Measurements from ENCODE around the gene LDLR.
A peak's percentile ranks its signal among the peaks of the same experiment; 100 is the strongest.

The LDLR gene

DNA sequence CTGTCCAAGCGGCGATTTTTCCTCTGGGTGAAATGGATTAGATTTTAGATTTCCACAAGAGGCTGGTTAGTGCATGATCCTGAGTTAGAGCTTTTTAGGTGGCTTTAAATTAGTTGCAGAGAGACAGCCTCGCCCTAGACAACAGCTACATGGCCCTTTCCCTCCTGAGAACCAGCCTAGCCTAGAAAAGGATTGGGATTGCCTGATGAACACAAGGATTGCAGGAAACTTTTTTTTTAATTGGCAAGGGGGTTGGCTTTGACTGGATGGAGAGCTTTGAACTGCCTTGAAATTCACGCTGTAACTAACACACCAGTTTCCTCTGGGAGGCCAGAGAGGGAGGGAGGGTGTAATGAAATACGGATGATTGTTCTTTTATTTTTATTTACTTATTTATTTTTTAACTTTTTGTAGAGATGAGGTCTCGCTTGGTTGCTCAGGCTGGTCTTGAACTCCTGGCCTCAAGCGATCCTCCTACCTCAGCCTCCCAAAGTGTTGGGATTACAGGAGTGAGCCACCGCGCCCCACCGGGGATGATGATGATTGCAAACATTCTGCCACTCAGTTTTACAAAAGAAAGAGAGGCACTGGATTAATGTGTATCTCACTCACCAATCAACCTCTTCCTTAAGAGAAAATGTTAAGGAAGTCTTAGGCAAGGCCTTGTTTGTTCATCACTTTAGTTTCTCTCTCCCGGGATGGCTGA, 1.9 kb downstream of the LDLR start:
- Histone ChIP-seq H2AK5ac (ENCODE audit: low read length) (peak overlapping the region; percentile 89), H3K18ac (ENCODE audit: low read length) (peak overlapping the region; percentile 96), H3K4me3 (ENCODE audit: low read depth, low read length) (peak overlapping the region; percentile 78), H3K79me1 (ENCODE audit: low read length) (peaks cover 27% of the 10 kb centered on the region), H3K14ac (ENCODE audit: low read length) (peak overlapping the region; percentile 90), H3K79me2 (ENCODE audit: control insufficient read depth, insufficient read depth, low read length, poor library complexity) (peaks cover 43% of the 10 kb centered on the region), H3K36me3 (ENCODE audit: control insufficient read depth in 1 of 2, insufficient read depth in 2 of 2, low read length in 2 of 2) (peaks cover 22 to 31% of the 10 kb centered on the region in 2 experiments), H4K8ac (ENCODE audit: low read depth, low read length) (no peak overlapping the region), H2BK120ac (ENCODE audit: insufficient read depth, low read length, poor library complexity) (peak overlapping the region; percentile 92), H3K4me1 (ENCODE audit: control insufficient read depth in 1 of 2, insufficient read depth in 2 of 2, low read length in 2 of 2) (peaks cover 9 to 20% of the 10 kb centered on the region in 2 experiments), H3K4ac (ENCODE audit: low read depth, low read length) (peak overlapping the region; percentile 96), H2BK5ac (ENCODE audit: low read depth, low read length, poor library complexity) (peak overlapping the region; percentile 97), H3K9me3 (ENCODE audit: insufficient read depth, low read depth, low read length) (no peaks in the 10 kb centered on the region), H3K9ac (ENCODE audit: low read length) (peak overlapping the region; percentile 83), H3K27me3 (ENCODE audit: insufficient read depth, low read length) (no peaks in the 10 kb centered on the region), H3K4me2 (ENCODE audit: low read length) (peak overlapping the region; percentile 93), H4K91ac (ENCODE audit: low read depth, low read length) (peak overlapping the region; percentile 97), H2AFZ (ENCODE audit: insufficient read depth, low read length, poor library complexity) (no peak overlapping the region), H2BK12ac (ENCODE audit: low read length) (peak overlapping the region; percentile 41), H4K12ac (ENCODE audit: low read depth, low read length) (peak overlapping the region; percentile 21), H3K23ac (ENCODE audit: low read length) (no peak overlapping the region), H3K27ac (ENCODE audit: low read depth, low read length) (peak overlapping the region; percentile 83)
- WGBS (ENCODE audit: extremely low coverage, insufficient coverage, insufficient read length), result no CpG with 5 or more reads among the region's 11 CpGs
- no peak for DNase-seq

DNA sequence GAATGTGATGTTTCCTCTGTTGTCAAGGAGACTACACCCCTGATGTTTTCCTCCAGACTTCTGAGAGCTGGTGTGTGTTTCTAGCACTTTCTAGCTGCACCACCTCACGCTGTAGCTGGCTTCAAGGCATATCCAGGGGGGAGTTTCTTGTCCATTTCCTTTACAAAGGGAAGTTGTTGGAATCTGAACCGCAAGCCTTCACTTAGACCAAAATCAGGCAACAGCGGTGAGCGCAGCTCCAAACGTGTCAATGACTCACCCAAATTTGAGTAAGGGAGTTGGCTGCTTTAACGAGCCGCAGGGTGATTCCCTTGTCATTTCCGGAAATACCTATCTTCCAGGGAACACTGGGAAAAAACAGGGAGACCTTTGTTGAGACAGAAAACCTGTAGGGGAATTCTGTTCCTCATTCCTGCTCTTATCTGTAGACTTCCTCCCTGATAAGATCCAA, 2.5 kb downstream of the LDLR start:
- Histone ChIP-seq H2AFZ (ENCODE audit: insufficient read depth, low read length, poor library complexity) (no peak overlapping the region), H2BK12ac (ENCODE audit: low read length) (no peak overlapping the region), H4K12ac (ENCODE audit: low read depth, low read length) (no peak overlapping the region), H3K27me3 (ENCODE audit: insufficient read depth, low read length) (no peaks in the 10 kb centered on the region), H2AK5ac (ENCODE audit: low read length) (no peak overlapping the region), H3K14ac (ENCODE audit: low read length) (no peak overlapping the region), H3K4me3 (ENCODE audit: low read depth, low read length) (no peak overlapping the region), H4K91ac (ENCODE audit: low read depth, low read length) (no peak overlapping the region), H3K18ac (ENCODE audit: low read length) (no peak overlapping the region), H3K4ac (ENCODE audit: low read depth, low read length) (peak overlapping the region; percentile 22), H2BK120ac (ENCODE audit: insufficient read depth, low read length, poor library complexity) (no peak overlapping the region), H3K9ac (ENCODE audit: low read length) (no peak overlapping the region), H3K9me3 (ENCODE audit: insufficient read depth, low read depth, low read length) (no peaks in the 10 kb centered on the region), H4K8ac (ENCODE audit: low read depth, low read length) (no peak overlapping the region), H3K4me2 (ENCODE audit: low read length) (peak overlapping the region; percentile 93), H3K36me3 (ENCODE audit: control insufficient read depth in 1 of 2, insufficient read depth in 2 of 2, low read length in 2 of 2) (peaks cover 25 to 36% of the 10 kb centered on the region in 2 experiments), H2BK5ac (ENCODE audit: low read depth, low read length, poor library complexity) (no peak overlapping the region), H3K27ac (ENCODE audit: low read depth, low read length) (peak overlapping the region; percentile 83), H3K4me1 (ENCODE audit: control insufficient read depth in 1 of 2, insufficient read depth in 2 of 2, low read length in 2 of 2) (peaks cover 9 to 19% of the 10 kb centered on the region in 2 experiments), H3K23ac (ENCODE audit: low read length) (no peak overlapping the region), H3K79me2 (ENCODE audit: control insufficient read depth, insufficient read depth, low read length, poor library complexity) (peaks cover 46% of the 10 kb centered on the region), H3K79me1 (ENCODE audit: low read length) (peaks cover 27% of the 10 kb centered on the region)
- WGBS (ENCODE audit: extremely low coverage, insufficient coverage, insufficient read length), result no CpG with 5 or more reads among the region's 8 CpGs
- DNase-seq, result peak; percentile 96 to 99

DNA sequence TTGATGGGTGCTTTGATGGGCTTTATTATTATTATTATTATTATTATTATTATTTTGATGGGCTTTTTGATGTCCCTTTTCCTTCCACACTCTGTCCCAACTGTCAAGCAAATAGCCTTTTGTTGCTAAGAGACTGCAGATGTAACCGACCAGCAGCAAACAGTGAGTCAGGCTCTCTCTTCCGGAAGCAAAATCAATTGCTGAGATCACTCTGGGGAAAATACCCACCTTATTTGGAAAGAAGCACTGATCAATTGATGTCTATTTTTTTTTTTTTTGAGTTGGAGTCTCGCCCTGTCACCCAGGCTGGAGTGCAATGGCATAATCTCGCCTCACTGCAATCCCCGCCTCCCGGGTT, 2.9 kb downstream of the LDLR start:
- Histone ChIP-seq H3K14ac (ENCODE audit: low read length) (no peak overlapping the region), H3K79me2 (ENCODE audit: control insufficient read depth, insufficient read depth, low read length, poor library complexity) (peaks cover 46% of the 10 kb centered on the region), H4K8ac (ENCODE audit: low read depth, low read length) (no peak overlapping the region), H2BK120ac (ENCODE audit: insufficient read depth, low read length, poor library complexity) (no peak overlapping the region), H2BK5ac (ENCODE audit: low read depth, low read length, poor library complexity) (no peak overlapping the region), H2AFZ (ENCODE audit: insufficient read depth, low read length, poor library complexity) (no peak overlapping the region), H3K23ac (ENCODE audit: low read length) (no peak overlapping the region), H3K4ac (ENCODE audit: low read depth, low read length) (no peak overlapping the region), H3K18ac (ENCODE audit: low read length) (no peak overlapping the region), H3K27me3 (ENCODE audit: insufficient read depth, low read length) (no peaks in the 10 kb centered on the region), H3K27ac (ENCODE audit: low read depth, low read length) (no peak overlapping the region), H3K9me3 (ENCODE audit: insufficient read depth, low read depth, low read length) (no peaks in the 10 kb centered on the region), H2BK12ac (ENCODE audit: low read length) (no peak overlapping the region), H2AK5ac (ENCODE audit: low read length) (no peak overlapping the region), H4K91ac (ENCODE audit: low read depth, low read length) (no peak overlapping the region), H3K36me3 (ENCODE audit: control insufficient read depth in 1 of 2, insufficient read depth in 2 of 2, low read length in 2 of 2) (peaks cover 27 to 37% of the 10 kb centered on the region in 2 experiments), H3K4me1 (ENCODE audit: control insufficient read depth in 1 of 2, insufficient read depth in 2 of 2, low read length in 2 of 2) (peaks cover 9 to 19% of the 10 kb centered on the region in 2 experiments), H3K9ac (ENCODE audit: low read length) (no peak overlapping the region), H3K4me2 (ENCODE audit: low read length) (peak overlapping the region; percentile 93), H3K79me1 (ENCODE audit: low read length) (peaks cover 26% of the 10 kb centered on the region), H4K12ac (ENCODE audit: low read depth, low read length) (no peak overlapping the region), H3K4me3 (ENCODE audit: low read depth, low read length) (no peak overlapping the region)
- no CpG with 5 or more reads among the region's 6 CpGs for WGBS (ENCODE audit: extremely low coverage, insufficient coverage, insufficient read length)
- peak; percentile 73 to 88 for DNase-seq

DNA sequence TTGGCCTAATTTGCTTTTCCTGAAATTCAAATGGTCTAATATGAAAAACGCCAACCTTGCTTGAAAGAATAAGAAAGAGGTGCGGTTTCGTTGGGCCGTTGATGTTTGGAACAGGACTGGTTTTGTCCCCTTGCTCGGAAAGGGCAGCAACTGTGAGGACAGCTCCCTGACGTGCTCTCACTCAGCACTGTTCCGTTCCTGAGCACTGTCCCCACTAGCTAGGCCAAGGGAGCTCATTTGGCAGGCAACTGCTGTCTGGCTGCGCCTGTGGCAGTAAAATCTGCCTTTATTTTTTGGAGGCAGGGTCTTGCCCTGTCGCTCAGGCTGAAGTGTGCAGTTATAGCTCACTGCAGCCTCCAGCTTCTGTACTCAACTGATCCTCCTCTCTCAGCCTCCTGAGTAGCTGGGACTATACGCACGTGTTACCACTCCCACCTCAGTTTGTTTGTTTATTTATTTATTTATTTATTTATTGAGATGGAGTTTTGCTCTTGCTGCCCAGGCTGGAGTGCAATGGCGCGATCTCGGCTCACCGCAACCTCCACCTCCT, 4.5 kb downstream of the LDLR start:
- Histone ChIP-seq H3K4me2 (ENCODE audit: low read length) (no peak overlapping the region), H3K9me3 (ENCODE audit: insufficient read depth, low read depth, low read length) (no peaks in the 10 kb centered on the region), H3K79me1 (ENCODE audit: low read length) (peaks cover 17% of the 10 kb centered on the region), H2AK5ac (ENCODE audit: low read length) (no peak overlapping the region), H3K14ac (ENCODE audit: low read length) (no peak overlapping the region), H3K18ac (ENCODE audit: low read length) (no peak overlapping the region), H4K12ac (ENCODE audit: low read depth, low read length) (no peak overlapping the region), H3K27ac (ENCODE audit: low read depth, low read length) (no peak overlapping the region), H2BK120ac (ENCODE audit: insufficient read depth, low read length, poor library complexity) (no peak overlapping the region), H2BK5ac (ENCODE audit: low read depth, low read length, poor library complexity) (no peak overlapping the region), H3K23ac (ENCODE audit: low read length) (no peak overlapping the region), H3K79me2 (ENCODE audit: control insufficient read depth, insufficient read depth, low read length, poor library complexity) (peaks cover 47% of the 10 kb centered on the region), H3K27me3 (ENCODE audit: insufficient read depth, low read length) (no peaks in the 10 kb centered on the region), H3K4ac (ENCODE audit: low read depth, low read length) (peak overlapping the region; percentile 54), H2AFZ (ENCODE audit: insufficient read depth, low read length, poor library complexity) (no peak overlapping the region), H4K8ac (ENCODE audit: low read depth, low read length) (no peak overlapping the region), H4K91ac (ENCODE audit: low read depth, low read length) (no peak overlapping the region), H3K4me1 (ENCODE audit: control insufficient read depth in 1 of 2, insufficient read depth in 2 of 2, low read length in 2 of 2) (peaks cover 6 to 16% of the 10 kb centered on the region in 2 experiments), H3K36me3 (ENCODE audit: control insufficient read depth in 1 of 2, insufficient read depth in 2 of 2, low read length in 2 of 2) (peaks cover 34 to 50% of the 10 kb centered on the region in 2 experiments), H3K9ac (ENCODE audit: low read length) (no peak overlapping the region), H2BK12ac (ENCODE audit: low read length) (no peak overlapping the region), H3K4me3 (ENCODE audit: low read depth, low read length) (no peak overlapping the region)
- DNase-seq, result peak in 1 of 2 donors; percentile 43
- WGBS (ENCODE audit: extremely low coverage, insufficient coverage, insufficient read length), result no CpG with 5 or more reads among the region's 15 CpGs

Data from trophoblast cell (in vitro differentiated cells and primary cell).